ENCODE results near the gene USP6NL. TPM values are rescaled to one million over a fixed set of nuclear protein-coding genes. Genes with fewer than 3 reads are reported as not detected.
A peak's percentile ranks its signal among the peaks of the same experiment; 100 is the strongest.

USP6NL gene
- total RNA-seq, 1 experiment from 2014 or later: 13.1 TPM

DNA sequence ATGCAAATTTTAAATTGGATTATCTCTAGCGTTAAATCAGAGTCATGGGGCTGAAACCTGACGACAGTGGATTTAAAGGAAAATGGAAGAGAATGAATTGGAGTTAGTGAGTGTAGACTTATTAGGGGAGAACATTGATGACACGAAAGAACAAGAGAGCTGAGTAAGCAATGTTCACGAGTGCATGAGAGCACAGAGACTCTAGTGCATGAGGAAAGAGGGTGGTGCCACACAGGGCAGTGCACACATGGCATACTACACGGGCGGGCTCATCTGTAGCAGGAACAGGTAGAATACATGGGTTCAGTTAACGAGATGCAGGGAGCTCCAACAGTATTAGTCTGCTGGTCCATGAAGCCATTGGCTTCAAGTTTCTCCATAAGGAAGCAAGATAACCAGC lies 53.9 kb downstream of the USP6NL start:
- DNase-seq (ENCODE audit: extremely low read depth, low read depth): no peak

DNA sequence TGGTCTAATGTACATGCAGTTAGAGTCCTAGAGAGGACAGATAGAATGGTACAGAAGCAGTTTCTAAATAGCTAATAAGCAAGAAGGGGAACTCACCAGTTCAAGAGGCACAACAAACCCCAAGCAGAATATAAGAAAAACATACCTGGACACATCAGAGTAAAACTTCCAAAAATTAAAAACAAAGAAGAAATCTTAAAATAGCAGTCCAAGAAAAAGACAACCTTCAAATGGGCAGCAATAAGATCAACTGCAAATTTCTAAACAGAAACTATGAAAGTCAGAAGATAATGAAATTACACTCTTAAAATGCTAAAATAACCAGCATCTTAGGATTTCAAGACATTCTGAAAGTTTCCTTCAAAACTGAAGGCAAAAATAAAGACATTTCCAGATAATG lies 55.9 kb downstream of the USP6NL start:
- no peak for DNase-seq (ENCODE audit: extremely low read depth, low read depth)

DNA sequence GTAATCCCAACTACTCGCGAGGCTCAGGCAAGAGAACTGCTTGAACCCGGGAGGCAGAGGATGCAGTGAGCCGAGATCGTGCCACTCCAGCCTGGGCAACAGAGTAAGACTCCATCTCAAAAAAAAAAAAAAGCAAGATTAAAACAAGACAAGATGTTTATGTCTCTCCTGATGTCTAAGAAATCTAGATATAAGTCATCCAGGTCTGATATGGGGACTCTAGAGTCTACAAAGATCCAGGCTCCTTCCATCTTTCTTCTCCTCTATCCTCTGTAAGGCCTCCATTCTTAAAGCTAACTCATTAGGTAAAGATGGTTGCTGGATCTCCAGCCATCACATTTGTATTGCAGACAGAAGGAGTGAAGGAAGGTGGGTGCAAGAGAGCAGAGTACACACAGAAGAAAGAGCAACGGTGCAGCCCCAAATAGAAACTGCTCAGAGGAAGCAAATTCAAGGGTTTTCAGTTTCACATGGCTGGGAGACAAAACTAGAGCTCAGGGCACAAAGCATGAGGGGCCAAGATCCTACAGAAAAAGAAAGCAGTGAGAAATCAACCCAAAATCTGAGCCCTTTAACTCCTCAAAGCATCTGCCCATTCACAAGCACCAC lies 57.6 kb downstream of the USP6NL start:
- DNase-seq (ENCODE audit: extremely low read depth, low read depth): no peak

DNA sequence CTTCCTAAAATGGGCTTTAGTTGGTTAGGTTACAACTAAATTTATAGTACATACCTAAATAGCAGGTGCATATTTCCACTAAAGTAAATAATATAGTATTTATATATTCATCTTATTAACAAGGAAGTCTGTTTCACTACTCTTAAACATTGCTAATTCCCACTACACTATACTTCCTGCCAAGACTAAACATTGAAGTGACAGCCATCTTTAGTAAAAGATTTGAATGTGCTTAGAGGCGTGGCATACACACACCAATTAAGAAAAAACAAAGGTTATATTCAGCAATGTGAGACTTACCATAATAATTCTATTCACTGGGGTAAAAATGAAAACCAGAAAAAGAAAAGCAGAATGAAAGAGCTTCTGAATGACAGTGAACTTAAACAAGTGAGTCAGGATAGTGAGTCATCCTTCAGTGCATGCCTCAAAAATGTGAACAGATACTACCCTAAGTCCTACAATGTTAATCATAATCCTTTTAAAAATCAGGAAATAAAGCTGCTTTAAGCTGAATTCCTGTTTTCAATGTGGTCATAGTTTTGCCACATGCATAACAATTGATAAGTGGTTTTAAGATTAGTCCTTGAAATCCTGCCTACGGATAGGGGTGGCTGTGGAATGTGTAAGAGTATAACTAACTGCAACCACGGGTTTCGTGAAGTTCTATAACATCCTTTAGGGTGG lies 59.4 kb downstream of the USP6NL start:
- DNase-seq (ENCODE audit: extremely low read depth, low read depth): peak; percentile 23

DNA sequence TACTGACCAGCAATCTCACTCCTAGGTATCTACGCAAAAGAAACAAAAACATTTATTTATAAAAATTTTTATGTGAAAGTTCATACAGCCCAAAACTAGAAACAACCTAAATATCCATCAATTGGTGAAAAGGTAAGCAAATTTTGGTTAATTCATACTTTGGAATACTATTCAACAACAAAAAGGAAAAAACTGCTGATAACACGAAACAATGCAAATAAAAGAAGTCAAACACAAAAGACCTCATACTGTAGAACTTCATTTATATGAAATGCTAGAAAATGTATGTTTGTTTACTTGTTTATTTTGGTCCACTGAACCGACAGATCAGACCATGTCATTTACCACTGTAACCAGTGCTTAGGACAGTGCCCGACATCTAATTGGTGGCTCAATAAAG lies 60.3 kb downstream of the USP6NL start:
- no peak for DNase-seq (ENCODE audit: extremely low read depth, low read depth)

DNA sequence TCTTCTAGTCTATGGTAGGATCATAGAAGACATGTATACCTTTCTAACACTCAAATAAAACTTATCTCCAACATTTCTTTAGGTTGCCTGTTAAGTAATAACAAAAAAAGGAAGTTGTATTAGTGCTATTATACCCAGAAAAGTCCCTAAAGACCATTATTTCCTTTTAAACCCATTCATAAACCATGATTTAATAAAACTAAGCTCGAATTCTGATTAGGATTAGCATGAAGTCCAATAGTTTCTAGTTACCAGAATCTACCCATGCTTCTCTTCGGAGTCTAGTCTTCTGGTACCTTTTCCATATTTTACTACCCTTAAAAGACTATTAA lies 62.7 kb downstream of the USP6NL start:
- no peak for DNase-seq (ENCODE audit: extremely low read depth, low read depth)

DNA sequence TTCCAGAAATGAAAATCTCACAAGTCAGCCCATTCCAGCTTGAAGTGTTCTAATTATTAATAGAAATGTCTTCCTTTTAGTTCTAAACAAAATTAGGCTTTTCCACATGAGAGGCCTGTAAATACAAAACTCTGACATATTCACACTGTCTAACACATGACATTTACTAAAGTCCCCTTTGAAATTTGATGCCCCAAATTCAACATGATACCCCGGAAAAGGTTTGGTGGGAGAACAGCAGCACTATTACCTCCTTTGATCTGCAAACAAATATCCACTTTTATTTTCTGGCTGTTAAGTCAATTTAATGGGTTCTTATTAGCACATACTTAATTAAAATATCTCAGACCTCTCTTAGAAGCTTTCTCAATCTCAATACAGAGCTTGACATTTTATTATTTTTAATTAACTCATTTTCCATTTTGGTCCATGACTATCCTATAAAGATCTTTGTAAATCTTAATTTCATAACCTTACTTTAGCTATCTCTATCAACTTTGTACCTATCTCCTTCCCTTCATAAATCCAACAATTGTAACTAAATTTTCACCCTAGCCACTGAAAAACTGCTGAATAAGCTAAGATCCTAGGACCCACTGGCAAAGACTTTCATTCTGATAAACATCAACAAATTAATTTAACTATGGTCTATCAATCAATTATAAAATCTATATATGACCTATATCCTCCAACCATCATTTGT lies 63.2 kb downstream of the USP6NL start:
- no peak for DNase-seq (ENCODE audit: extremely low read depth, low read depth)

DNA sequence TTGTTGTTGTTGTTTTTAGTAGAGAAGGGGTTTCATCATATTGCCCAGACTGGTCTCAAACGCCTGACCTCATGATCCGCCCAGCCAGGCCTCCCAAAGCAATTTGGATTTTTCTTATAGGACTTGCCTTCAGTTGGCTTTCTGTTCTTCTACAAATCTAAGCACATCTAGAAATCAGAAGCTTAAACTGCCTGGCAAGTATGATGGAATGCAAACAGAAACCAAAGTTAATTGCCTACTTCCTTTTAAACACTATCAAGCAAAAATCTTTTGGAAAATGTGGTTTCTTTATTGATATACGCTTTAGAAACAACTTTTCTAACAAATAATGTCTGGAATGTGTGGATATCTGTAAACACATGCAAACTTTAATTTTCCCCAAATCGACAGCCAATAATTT lies 64.9 kb downstream of the USP6NL start:
- no peak for DNase-seq (ENCODE audit: extremely low read depth, low read depth)

DNA sequence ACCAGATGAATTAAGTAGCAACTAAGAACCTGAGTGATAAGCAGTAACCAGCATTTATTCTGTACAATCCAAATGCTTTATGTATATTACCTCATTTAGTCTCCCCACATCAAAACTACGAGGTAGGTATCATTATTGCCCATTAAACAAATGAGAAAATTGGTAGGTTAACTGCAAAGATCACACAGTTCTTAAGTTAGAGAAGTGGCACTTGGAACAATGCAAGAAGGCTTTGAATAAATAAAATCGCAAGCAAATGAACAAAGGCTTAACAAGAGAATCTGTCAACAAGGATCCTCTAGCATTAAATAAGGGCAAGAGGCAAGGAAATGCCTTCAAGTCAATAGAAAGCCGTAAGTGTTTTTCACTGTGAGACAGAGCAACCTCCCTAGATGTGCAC lies 70.2 kb downstream of the USP6NL start:
- DNase-seq (ENCODE audit: extremely low read depth, low read depth): no peak

DNA sequence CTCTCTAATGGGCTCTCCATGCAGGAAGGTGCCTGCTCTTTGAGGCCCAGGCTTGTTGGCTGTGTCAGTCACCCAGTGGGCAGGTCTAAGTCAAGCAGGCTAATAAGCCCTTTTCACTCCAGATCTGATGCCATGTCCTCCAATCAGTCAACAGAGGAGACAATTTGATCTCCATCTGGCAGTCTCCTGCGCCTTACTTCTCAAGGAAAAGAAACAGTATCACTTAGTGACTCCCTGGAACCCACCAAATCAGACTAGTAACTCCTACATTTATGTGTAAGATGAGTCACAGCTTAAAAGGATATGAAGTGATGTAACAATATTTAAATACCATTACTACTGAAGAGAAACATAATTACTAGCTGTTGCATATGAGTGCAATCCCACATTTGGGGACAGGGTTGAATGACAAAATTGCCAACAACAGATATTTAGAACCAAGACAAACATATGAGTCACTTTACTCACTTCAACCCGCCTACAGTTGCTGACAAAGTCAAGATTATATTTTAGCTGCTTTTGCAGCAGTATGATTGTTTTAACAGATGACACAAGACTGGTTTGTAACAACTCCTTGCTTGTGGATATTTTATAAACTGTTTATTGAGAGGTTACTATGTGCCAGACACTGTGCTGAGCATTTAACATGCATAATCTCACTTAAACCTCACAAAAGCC lies 72.1 kb downstream of the USP6NL start:
- no peak for DNase-seq (ENCODE audit: extremely low read depth, low read depth)

DNA sequence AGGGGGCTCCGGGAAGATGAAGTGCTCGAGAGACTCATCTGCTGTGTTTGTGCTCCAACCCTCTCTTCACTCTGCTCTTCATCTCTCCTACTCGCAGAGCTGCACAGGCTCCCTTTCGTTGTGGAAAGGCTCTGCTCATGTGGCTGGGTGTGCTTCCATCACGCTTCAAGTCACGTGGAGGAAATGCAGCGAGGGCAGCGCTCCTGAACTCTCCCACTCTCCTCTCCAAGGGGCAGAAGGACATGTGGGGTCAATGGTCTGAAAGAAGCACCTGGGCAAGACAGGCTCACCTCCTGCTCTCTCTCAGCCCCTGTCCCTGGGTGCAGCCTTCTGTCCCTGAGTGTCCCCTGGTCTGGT lies 72.6 kb downstream of the USP6NL start:
- DNase-seq (ENCODE audit: extremely low read depth, low read depth): no peak

DNA sequence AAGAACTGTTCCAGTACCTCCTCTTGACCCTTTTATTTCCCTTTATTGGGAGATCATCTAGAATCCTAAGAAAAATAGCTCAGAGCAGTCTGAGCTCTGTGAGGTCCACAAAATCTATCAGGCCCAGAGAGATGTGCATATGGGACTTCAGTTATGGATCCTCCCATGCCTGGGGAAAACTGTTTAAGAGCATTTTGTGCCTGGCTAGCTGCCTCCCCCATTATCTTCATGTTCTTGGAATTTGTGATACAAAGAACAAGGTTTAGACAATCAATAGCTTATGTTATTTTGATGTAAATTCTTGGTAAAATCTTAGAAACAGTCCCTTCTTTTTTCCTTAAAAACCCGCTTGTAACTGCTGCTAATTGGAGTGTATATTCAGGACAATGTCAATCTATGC lies 75.2 kb downstream of the USP6NL start:
- no peak for DNase-seq (ENCODE audit: extremely low read depth, low read depth)

DNA sequence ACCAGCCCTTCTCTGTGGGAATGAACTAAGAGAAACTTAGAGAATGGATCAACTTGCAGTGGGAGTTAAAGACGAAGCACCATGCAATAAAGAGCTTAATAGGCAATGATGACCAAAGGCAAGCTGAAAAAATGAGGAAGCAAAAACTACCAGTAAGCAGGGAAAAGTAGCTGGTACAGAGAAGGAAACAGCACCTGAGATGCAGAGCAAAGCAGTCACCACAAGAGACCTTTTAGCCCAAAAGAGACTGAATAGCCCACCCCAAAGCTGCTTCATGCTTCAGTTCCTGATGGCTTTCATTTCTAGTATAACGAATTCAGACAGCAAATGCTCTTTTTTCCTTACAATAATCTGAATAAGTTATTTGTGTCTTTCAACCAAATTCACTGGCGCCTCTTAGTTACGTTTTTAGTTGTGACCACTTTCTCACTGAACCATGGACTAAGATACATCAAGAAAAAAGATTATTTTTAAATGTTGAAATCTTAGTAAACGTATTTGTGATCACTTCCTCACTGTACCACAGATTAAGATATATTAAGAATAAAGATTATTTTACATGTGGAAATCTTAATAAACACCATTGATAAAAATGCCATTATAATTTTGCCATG lies 76.0 kb downstream of the USP6NL start:
- no peak for DNase-seq (ENCODE audit: extremely low read depth, low read depth)

DNA sequence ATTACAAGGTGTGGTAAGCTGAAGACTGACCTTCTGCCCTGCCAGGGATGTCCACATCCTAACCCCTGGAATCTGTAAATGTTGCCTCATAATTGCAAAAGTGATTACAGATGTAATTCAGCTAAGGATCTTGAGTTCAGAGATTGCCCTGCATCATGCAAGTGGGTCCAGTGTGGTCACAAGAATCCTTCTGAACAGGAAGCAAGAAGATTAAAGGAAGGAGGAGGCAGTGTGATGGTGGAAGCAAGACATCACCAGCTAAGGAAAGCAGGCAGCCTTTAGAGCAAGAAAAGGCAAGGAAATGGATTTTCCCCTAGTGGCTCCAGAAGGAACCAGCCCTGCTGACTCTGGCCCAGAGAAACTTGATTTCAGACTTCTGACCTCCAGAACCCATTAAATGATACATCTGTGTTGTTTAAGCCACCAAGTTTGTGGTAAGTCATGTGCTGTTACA lies 78.1 kb downstream of the USP6NL start:
- DNase-seq (ENCODE audit: extremely low read depth, low read depth): no peak

DNA sequence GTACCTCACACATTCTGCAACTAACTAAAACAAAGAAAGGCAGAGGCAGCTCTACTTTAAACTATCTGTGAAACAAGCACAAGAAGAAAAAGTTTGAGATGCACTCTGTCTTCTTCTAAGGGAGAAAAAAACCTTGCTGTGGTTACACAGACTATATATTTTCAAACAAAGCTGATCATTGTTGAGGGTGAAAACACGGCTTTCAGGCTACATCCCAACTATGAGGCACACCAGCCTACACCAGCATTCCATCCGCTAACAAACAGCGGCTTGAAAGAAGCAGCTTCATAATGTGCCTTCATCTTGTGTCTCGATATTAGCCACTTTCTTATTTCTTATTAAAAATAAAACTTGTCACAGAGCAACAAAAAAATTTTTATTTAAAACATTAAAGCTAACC lies 79.1 kb downstream of the USP6NL start:
- no peak for DNase-seq (ENCODE audit: extremely low read depth, low read depth)

DNA sequence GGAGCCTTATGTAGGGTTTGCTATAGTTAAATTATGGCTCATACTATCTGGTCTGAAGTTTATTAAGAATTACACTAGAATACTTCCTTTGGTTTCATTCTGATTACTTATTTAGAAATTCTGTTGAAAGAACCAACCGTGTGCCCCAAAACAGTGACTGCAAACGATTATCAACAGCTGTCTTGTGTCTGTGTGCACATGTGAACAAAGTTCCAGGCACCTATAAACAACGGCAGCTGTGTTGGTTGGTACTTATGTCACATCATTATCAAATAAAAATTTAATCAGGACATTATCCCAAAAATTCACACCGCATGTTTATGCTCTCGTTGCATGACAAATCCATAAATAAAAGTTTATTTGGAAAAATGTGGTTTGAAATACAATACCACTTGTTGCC lies 80.6 kb downstream of the USP6NL start:
- DNase-seq (ENCODE audit: extremely low read depth, low read depth): no peak

DNA sequence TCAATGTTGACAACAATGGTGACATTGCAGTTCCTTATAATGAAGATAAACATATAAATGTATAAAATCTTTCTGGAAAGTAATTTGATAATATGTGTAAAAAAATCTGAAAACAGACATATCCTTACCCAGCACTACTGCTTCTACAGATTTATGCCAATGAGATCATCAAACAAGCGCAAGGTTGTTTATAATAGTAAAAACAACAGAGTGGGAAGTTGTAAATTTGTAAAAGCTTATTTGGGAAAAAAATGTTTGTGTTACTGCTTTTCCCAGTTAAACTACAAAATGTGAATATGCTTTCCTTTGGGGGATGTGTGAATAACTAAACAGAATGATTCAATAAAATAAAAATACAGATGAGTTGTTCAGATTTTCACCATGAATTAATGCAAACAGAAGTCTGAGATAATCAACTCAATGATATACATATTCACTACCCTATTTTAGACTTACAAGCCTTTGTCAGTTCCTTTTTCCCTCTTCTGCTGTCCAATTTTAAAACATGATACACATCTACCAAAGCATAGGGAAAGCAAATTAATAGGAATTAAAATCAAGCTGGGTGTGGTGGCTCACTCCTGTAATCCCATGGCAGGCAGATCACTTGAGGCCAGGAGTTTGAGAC lies 82.1 kb downstream of the USP6NL start:
- no peak for DNase-seq (ENCODE audit: extremely low read depth, low read depth)

DNA sequence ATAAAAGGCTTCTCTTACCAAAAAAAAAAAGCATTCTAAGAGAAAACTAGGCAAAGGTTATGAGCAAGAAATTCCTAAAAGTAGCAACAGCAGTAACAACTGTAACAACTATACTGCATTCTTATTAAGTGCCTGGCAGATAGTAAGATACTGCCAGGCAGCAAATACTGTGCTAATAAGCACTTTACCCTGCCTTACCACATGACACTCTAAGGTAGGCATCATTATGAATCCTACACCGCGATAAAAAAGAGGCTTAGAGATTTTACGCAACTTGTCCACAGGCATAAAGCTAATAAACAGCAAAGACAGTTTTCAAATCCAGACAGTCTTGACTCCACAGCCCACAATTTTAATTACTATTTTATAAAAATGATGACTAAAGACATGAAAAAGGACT lies 83.2 kb downstream of the USP6NL start:
- DNase-seq (ENCODE audit: extremely low read depth, low read depth): no peak

DNA sequence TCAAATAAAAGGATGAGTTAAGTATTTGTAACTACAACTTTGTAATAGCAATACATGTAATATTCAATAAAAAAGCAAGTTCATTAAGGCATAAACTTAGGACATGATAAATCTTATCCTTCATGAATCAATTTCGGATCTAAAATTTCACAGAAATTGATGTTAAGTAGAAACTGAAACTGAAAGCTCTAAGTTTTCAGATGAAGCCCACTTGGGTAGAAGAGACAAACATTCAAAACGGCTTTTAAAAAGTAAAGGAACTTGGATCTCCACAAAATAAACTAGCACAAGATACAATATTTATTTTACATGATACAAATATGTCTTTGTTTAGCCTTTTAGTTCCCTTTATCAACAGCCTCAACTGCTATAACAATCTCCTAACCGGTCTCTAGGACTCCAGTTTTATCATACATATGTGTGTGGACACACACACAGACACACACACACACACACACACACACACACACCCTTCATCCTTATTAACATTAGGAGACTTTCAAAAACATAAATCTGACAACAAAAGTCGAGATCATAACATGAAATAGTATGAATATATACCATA lies 83.7 kb downstream of the USP6NL start:
- no peak for DNase-seq (ENCODE audit: extremely low read depth, low read depth)

DNA sequence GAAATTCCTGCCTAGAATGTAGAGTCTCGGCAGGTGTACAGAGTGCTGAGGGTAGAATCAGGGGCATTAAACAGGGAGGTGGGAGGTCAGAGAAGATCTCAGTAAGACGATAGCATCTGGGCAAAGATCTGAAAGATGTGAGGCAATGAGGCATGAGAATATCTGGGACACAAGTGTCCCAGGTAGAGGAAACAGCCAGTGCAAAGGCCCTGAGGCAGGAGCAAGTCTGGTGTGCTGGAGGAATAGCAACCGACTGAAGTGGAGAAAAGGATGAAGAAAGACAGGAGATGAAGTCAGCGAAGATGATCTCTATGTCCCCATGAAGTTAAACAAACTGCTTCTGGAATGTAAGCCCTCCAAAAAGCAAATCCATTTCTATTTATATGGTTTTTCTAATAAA lies 84.4 kb downstream of the USP6NL start:
- no peak for DNase-seq (ENCODE audit: extremely low read depth, low read depth)

DNA sequence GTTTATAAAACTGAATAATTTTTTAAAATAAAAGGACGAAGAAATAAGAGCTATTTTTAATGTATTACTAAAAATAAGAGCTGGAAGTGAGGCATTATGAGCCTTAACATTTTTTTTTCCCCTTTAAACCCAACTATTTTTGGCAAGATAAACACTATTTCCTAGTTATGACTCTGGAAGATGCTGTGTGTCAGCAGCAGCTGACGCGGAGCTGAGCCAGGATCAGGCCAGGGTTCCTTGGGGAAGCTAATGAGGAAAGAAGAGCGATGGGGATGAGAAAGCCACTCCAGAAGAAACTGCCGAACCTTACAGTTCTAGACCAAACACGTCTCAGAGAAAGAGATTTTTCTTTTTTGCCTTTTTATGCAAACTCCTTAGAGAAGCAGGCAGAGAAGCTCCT lies 85.9 kb downstream of the USP6NL start:
- no peak for DNase-seq (ENCODE audit: extremely low read depth, low read depth)

Data from NCI-H460 (cell line).